AG08396 (cell line): Measurements from ENCODE around the gene ARID3B.

Experiments
- DNase-seq: peaks from one replicate; pipeline ENCODE4 v3.0.0; 2012; ENCODE audit warnings: low spot score, mixed read lengths

ARID3B gene

DNA sequence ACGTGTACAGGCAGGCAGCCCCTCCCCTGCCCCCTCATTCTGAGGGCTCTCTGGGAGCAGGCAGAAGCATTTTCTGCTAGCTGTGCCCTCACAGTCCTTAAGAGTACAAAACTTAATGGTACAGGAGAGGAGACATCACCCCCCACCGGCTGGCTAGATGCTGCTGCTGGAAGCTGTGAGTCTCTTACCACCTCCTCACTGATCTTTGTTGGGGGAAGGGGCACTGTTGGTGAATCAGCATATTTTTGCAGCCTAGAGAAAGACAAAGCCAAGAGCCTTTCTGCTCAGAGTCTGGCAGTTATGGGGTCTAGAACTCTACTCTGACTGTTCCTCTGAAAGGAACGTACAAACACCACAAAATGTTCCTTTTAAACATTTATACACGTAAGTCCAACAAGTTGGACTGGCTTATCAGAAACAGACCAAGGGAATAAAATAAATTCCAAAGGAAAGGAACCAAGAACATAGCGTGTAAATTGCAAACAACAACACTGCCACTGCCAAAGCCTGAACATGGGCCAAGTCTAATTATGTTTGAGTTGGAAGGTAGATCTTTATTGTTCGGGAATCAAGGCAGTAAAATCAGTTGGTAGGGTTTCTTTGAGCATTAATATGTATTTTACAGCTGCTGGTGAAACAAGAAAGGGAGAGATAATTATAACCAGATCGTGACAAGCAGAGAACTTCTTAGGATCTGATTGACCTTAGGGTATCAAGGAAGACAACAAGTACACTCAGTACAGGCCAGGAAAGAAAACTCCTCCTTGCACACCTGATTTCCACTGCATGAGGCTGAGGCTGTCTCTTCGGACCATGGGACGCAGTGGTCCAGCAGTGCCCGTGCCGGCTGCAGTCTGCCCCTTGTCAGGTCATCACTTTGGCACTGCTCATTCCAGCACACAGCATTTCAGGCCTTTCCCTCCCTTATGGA lies 102.0 kb downstream of the ARID3B start:
- DNase-seq, result no peak

DNA sequence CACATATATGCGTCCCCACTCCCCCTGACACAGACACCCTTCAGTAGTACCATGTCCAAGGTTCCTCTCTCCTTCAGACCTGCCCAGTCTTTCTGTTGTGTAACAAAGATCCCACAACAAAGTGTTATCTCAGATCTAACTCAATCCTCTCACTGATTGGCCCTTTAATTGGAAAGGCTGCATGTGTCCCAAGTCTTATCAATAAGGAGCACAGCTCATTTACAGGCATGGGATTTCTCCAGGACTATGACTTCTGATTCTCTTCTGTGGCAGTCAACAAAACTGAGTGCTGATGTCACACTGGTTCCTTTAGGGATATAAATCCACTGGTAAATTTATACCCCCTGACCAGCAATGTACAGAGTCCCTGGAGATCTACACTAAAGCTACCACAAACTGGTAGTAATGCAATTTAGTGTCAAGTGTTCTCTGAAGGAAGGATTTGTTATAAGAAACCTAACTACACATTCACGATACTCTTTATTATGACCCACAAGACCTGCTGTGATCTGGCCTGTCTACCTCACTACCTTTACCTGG lies 102.7 kb downstream of the ARID3B start:
- DNase-seq, result no peak

DNA sequence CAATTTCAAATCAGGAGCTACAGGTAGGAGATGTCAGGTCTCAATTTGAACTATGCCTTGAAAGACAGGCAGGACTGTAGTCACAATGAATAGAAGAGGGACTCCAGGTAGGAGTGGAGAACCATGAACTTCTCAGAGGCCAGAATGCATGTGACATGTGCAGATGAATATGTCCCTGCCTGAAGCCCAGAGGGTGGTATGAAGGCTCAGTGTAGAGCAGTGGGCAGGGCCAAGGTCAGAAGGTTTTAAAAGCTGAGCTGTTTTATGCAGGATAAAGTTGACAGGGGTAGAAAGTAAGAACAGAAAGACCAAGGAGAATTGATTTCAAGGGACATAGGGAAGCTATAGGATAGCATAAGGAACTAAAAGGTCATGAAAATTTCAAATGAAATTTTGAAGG lies 105.5 kb downstream of the ARID3B start:
- DNase-seq, result no peak
